OCI-LY1 (cell line): ENCODE data around the gene CSPG5.

Experiments used
- EZH2 ChIP-seq: fragments of 200-600 bp; sonication (generic), shearing (Covaris generic); IDR thresholded peaks from 2 replicates; pipeline ENCODE4 v1.8.0; 2017; ENCODE audit warnings: borderline replicate concordance, mixed run types, mild to moderate bottlenecking, antibody characterized with exemption, low read length, moderate library complexity, mixed read lengths
- TF ChIP-seq, protein P1 (sequence below): fragments of 200-600 bp; sonication (generic), shearing (Covaris generic); IDR thresholded peaks from 2 replicates; pipeline ENCODE4 v1.5.1; 2017; ENCODE audit warnings: mild to moderate bottlenecking, antibody characterized with exemption, low read length, moderate library complexity, mixed read lengths

GRCh38 chr3:47594792-47595191 lies 16.1 kb upstream of the CSPG5 start:
- TF ChIP-seq, protein P1, sequence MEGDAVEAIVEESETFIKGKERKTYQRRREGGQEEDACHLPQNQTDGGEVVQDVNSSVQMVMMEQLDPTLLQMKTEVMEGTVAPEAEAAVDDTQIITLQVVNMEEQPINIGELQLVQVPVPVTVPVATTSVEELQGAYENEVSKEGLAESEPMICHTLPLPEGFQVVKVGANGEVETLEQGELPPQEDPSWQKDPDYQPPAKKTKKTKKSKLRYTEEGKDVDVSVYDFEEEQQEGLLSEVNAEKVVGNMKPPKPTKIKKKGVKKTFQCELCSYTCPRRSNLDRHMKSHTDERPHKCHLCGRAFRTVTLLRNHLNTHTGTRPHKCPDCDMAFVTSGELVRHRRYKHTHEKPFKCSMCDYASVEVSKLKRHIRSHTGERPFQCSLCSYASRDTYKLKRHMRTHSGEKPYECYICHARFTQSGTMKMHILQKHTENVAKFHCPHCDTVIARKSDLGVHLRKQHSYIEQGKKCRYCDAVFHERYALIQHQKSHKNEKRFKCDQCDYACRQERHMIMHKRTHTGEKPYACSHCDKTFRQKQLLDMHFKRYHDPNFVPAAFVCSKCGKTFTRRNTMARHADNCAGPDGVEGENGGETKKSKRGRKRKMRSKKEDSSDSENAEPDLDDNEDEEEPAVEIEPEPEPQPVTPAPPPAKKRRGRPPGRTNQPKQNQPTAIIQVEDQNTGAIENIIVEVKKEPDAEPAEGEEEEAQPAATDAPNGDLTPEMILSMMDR: no peak
- no peak for TF ChIP-seq EZH2
